K562 (cell line): ENCODE results near the gene SPRED2. TPM values are rescaled to one million over a fixed set of nuclear protein-coding genes. Genes with fewer than 3 reads are reported as not detected.

Source experiments
- ATF4 ChIP-seq: fragments of 450-650 bp; formaldehyde crosslinking; IDR thresholded peaks from 2 replicates; pipeline ENCODE4 v1.4.0; 2022; ENCODE audit warnings: mild to moderate bottlenecking, moderate library complexity
- E2F8 ChIP-seq: fragments of 450-650 bp; IDR thresholded peaks from 2 replicates; pipeline ENCODE4 v1.7.1; 2018; ENCODE audit warnings: mild to moderate bottlenecking, low read depth; ENCODE audit not compliant: partially characterized antibody
- ETV1 ChIP-seq: fragments of 450-650 bp; conservative IDR thresholded peaks from 2 replicates; pipeline ENCODE4 v1.6.1; 2016; ENCODE audit warnings: missing genetic modification characterization, control low read depth, low read depth, missing compliant biosample characterization
- FOXM1 ChIP-seq, 2 experiments: fragments of 450-650 bp in 1 of 2; sonication (generic) in 1 of 2; formaldehyde crosslinking in 1 of 2; IDR thresholded peaks; 2 replicates each; pipeline versions ENCODE4 v1.6.1 to v1.9.0; 2017 to 2022; ENCODE audit warnings: low read depth in 2 of 2, mild to moderate bottlenecking in 2 of 2, missing genetic modification reagents in 1 of 2, moderate library complexity in 1 of 2
- KAT2B ChIP-seq: IDR thresholded peaks from one replicate; pipeline ENCODE4 v1.6.1; 2012; ENCODE audit warnings: low read depth, mild to moderate bottlenecking, control low read depth, inconsistent platforms, low read length, moderate library complexity
- NR1H2 ChIP-seq: sonication (generic); formaldehyde crosslinking; IDR thresholded peaks from 2 replicates; pipeline ENCODE4 v1.4.0; 2020; ENCODE audit warnings: mild to moderate bottlenecking, missing genetic modification reagents
- RBFOX2 ChIP-seq: fragments of 200-400 bp; formaldehyde crosslinking; IDR thresholded peaks from 2 replicates; pipeline ENCODE4 v1.6.1; 2017; ENCODE audit warnings: low read depth, mild to moderate bottlenecking, low read length, moderate library complexity
- SREBF2 ChIP-seq: sonication (generic); formaldehyde crosslinking; IDR thresholded peaks from 2 replicates; pipeline ENCODE4 v1.4.0; 2020; ENCODE audit warnings: mild to moderate bottlenecking, missing genetic modification reagents
- STAT5B ChIP-seq: fragments of 250-450 bp; sonication (Bioruptor Pico); IDR thresholded peaks from 2 replicates; pipeline ENCODE4 v1.8.0; 2021; ENCODE audit warnings: mild to moderate bottlenecking, inconsistent platforms
- ZBTB1 ChIP-seq: sonication (generic); formaldehyde crosslinking; IDR thresholded peaks from 2 replicates; pipeline ENCODE4 v1.8.1; 2023; ENCODE audit warnings: missing genetic modification reagents, low read depth, mild to moderate bottlenecking, borderline replicate concordance
- ZNF384 ChIP-seq: IDR thresholded peaks from 2 replicates; pipeline ENCODE4 v1.6.1; 2012; ENCODE audit warnings: low read depth, low read length, improper control_type of control experiment
- polyA plus RNA-seq, 8 experiments: library from polyadenylated mRNA; depleted of rRNA in 4 of 8; stranded (reverse) in 5 of 8; unstranded in 3 of 8; fragments of >200 nt; fragmentation: Nextera tagmentation in 2 of 8; fragmentation: Illumina TruSeq in 1 of 8; extraction: Ambion mirVana in 2 of 8; extraction: Trizol in 1 of 8; gene quantifications; 2 replicates each; pipeline versions ENCODE4 v1.2.1 to v1.2.3, GENCODE V29; 2011 to 2014; ENCODE audit warnings: inconsistent platforms in 1 of 8, missing spikeins in 1 of 8
- total RNA-seq, 7 experiments: library from RNA; depleted of rRNA in 6 of 7; stranded (reverse); fragments of >200 nt in 6 of 7; fragmentation: Illumina TruSeq in 2 of 7; extraction: Trizol in 2 of 7; gene quantifications; 2 replicates each; pipeline versions ENCODE4 v1.2.1 to v1.2.3, GENCODE V29; 2011 to 2021; ENCODE audit warnings: low replicate concordance in 1 of 7
- TF ChIP-seq, protein P1 (sequence below): IDR thresholded peaks from 2 replicates; pipeline ENCODE4 v1.6.1; 2012; ENCODE audit warnings: low read depth, low read length, improper control_type of control experiment, borderline replicate concordance
- TF ChIP-seq, protein P2 (sequence below): fragments of 450-650 bp; IDR thresholded peaks from 2 replicates; pipeline ENCODE4 v1.6.1; 2017; ENCODE audit warnings: antibody characterized with exemption, mild to moderate bottlenecking
- TF ChIP-seq, protein P3 (sequence below): fragments of 450-650 bp; formaldehyde crosslinking; IDR thresholded peaks from 2 replicates; pipeline ENCODE4 v1.4.0; 2022; ENCODE audit warnings: missing genetic modification characterization

Gene SPRED2
- total and polyA plus RNA-seq, 9 of the 15 experiments (the other 6 are each of a cell fraction or from before 2014, with no cell fraction given) = 4.6 to 50.8 (median 14.1) TPM

DNA sequence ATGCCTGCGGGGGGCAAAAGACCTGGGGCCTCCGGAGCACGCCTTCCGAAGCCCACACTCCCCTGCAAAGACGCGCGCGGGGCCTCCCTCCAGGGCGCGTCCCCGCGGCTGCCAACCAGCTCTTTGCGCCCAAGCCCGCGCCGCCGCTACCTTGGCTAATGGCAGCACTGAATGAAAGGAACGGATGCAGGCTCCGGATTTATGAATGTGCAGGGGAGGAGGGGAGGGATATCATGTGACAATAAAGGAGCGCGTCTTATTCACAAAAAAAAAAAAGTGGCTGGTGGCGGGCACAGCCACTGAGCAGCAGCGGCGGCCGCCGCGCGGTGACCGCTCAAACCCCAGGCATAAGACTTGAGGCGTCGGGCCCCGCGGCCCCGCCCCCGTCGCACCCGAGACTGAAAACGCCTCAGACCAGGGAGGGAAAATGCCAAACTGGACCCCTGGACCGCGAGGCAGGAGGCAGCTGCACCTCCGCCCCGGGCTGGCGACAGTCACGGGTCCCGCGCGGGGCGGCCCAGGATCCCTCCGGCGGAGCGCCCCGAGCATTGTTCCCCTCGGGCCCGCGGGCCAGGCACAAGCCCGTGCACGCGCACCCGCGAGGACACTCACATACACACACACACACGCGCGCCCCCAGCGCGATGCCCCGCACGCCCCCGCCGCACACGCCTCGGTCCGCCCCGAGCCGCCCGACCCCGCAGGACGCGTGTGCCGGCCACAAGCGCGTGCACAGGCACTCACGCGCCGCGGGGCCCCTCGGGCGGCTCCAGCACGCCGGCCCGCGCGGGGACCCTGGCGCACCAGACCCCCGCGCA lies 1.6 kb downstream of the SPRED2 start (continued):
- TF ChIP-seq, protein P1, sequence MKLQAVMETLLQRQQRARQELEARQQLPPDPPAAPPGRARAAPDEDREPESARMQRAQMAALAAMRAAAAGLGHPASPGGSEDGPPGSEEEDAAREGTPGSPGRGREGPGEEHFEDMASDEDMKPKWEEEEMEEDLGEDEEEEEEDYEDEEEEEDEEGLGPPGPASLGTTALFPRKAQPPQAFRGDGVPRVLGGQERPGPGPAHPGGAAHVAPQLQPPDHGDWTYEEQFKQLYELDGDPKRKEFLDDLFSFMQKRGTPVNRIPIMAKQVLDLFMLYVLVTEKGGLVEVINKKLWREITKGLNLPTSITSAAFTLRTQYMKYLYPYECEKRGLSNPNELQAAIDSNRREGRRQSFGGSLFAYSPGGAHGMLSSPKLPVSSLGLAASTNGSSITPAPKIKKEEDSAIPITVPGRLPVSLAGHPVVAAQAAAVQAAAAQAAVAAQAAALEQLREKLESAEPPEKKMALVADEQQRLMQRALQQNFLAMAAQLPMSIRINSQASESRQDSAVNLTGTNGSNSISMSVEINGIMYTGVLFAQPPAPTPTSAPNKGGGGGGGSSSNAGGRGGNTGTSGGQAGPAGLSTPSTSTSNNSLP = no peak
- TF ChIP-seq ZBTB1 (peak; percentile 36; the same call in 1 of the 2 replicates), ETV1 (tag) (no peak), FOXM1 (IDR thresholded peaks at IDR 0.05; ENCODE audit: low read depth) (no peak), FOXM1 (CRISPR knock-in tag; IDR thresholded peaks at IDR 0.05; ENCODE audit: low read depth) (no peak), NR1H2 (CRISPR knock-in tag) (no peak), KAT2B (no peak), SREBF2 (no peak), ATF4 (CRISPR knock-in tag) (no peak), RBFOX2 (peak; percentile 84), E2F8 (no peak), ZNF384 (peak; percentile 82), STAT5B (no peak)
- TF ChIP-seq, protein P2, sequence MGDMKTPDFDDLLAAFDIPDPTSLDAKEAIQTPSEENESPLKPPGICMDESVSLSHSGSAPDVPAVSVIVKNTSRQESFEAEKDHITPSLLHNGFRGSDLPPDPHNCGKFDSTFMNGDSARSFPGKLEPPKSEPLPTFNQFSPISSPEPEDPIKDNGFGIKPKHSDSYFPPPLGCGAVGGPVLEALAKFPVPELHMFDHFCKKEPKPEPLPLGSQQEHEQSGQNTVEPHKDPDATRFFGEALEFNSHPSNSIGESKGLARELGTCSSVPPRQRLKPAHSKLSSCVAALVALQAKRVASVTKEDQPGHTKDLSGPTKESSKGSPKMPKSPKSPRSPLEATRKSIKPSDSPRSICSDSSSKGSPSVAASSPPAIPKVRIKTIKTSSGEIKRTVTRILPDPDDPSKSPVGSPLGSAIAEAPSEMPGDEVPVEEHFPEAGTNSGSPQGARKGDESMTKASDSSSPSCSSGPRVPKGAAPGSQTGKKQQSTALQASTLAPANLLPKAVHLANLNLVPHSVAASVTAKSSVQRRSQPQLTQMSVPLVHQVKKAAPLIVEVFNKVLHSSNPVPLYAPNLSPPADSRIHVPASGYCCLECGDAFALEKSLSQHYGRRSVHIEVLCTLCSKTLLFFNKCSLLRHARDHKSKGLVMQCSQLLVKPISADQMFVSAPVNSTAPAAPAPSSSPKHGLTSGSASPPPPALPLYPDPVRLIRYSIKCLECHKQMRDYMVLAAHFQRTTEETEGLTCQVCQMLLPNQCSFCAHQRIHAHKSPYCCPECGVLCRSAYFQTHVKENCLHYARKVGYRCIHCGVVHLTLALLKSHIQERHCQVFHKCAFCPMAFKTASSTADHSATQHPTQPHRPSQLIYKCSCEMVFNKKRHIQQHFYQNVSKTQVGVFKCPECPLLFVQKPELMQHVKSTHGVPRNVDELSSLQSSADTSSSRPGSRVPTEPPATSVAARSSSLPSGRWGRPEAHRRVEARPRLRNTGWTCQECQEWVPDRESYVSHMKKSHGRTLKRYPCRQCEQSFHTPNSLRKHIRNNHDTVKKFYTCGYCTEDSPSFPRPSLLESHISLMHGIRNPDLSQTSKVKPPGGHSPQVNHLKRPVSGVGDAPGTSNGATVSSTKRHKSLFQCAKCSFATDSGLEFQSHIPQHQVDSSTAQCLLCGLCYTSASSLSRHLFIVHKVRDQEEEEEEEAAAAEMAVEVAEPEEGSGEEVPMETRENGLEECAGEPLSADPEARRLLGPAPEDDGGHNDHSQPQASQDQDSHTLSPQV = no peak
- TF ChIP-seq, protein P3, sequence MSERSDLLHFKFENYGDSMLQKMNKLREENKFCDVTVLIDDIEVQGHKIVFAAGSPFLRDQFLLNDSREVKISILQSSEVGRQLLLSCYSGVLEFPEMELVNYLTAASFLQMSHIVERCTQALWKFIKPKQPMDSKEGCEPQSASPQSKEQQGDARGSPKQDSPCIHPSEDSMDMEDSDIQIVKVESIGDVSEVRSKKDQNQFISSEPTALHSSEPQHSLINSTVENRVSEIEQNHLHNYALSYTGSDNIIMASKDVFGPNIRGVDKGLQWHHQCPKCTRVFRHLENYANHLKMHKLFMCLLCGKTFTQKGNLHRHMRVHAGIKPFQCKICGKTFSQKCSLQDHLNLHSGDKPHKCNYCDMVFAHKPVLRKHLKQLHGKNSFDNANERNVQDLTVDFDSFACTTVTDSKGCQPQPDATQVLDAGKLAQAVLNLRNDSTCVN (CRISPR knock-in tag) = no peak
